Islet precursor cell (in vitro differentiated cells): ENCODE data around the gene SOWAHA.
"Not testable (repeated sequence)": the region's sequence is repeated elsewhere in the genome, so short reads cannot be mapped to it uniquely, and the experiment has no call there.

Experiments
- DNase-seq: peaks from one replicate; pipeline ENCODE4 v3.0.0-alpha.2; 2018

Gene SOWAHA

GRCh38 chr5:132778129-132778528, 35.0 kb upstream of the SOWAHA start:
- no peak for DNase-seq

DNA sequence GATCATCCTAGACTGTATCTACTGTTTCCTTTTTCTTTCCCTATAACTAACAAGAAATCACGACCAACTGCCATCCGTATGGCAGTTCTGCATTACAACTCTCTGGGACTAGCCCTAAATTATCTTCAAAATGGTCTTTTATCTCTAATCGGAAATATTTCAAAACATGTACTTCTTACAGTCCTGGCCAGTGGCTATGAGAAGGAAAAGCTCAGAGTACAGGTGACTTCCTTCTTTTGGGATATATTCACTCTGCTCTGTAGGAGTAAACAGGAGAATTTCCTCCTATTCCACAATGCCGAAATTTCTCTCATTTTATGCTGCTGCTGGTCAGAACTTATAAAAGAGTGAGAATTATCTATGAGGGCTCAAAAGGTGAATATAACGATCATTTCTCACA, 34.2 kb upstream of the SOWAHA start:
- DNase-seq = no peak

- peak; percentile 22 for DNase-seq
Observed at GRCh38 chr5:132779961-132780360, 33.1 kb upstream of the SOWAHA start.

GRCh38 chr5:132780577-132780976, 32.5 kb upstream of the SOWAHA start:
- no peak for DNase-seq

DNA sequence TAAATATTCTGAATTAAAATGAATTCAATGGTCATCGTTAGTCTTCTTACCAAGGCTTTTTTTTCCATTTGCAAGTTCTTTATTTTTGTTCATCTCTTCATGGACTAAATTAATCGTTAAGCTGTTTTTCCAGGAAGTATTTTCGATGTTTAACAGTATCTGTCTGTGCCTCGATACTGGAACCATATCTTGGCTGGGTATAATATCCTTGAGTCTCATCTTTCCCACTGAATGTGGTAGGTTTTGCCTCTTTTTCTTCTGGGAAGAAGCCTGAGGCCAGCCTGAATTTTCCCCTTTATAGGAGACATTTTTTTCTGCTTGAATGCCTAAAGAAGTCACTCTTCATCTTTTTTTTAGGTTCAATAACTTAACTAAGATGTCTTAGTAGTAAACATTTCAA, 32.1 kb upstream of the SOWAHA start:
- no peak for DNase-seq

DNA sequence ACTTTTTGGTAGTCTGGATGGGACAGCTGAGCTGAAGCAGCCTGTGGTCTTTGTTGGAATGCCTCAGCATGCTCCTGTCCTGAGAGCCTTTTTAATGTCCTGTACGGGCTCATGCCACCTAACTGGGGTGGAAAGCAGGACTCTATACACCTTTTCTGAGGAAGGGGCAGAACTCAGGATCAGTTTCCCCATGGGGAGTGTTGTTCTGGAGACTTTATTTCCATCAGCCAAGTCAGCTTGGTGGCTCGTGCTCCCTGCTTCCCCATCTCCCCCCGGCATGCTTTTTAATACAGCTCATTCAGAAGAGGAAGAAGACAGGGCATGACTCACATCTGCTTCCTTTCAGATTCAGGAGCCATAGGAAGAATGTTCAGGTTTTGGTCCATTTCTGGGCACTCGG, 31.0 kb upstream of the SOWAHA start:
- DNase-seq = peak; percentile 60

DNA sequence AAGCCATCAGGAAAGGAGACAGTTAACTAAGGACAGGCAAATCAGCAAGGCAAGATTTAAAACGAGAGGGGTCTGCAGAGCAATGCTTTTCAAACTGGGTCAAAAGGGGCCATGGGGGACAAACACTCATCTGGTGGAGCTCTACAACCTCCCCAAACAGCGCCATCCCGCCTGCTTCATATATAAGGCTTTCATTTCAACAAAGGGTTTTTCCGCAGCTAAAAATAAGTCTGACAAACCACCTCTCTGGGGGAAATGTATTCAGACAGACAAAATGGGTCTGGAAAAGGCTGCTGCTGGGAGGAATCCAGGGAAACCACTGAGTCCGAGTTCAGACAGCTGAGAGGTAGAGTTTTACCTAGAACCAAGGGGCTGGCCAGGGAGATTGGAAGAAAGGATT, 27.7 kb upstream of the SOWAHA start:
- peak; percentile 28 for DNase-seq

- DNase-seq = peak; percentile 18
Observed at GRCh38 chr5:132785864-132786263, 27.2 kb upstream of the SOWAHA start.

- no peak for DNase-seq
Observed at GRCh38 chr5:132787076-132787475, 26.0 kb upstream of the SOWAHA start.

- DNase-seq = peak; percentile 77
Observed at GRCh38 chr5:132788508-132788907, 24.6 kb upstream of the SOWAHA start.

GRCh38 chr5:132788990-132789886, 23.9 kb upstream of the SOWAHA start:
- peak; percentile 54 for DNase-seq

DNA sequence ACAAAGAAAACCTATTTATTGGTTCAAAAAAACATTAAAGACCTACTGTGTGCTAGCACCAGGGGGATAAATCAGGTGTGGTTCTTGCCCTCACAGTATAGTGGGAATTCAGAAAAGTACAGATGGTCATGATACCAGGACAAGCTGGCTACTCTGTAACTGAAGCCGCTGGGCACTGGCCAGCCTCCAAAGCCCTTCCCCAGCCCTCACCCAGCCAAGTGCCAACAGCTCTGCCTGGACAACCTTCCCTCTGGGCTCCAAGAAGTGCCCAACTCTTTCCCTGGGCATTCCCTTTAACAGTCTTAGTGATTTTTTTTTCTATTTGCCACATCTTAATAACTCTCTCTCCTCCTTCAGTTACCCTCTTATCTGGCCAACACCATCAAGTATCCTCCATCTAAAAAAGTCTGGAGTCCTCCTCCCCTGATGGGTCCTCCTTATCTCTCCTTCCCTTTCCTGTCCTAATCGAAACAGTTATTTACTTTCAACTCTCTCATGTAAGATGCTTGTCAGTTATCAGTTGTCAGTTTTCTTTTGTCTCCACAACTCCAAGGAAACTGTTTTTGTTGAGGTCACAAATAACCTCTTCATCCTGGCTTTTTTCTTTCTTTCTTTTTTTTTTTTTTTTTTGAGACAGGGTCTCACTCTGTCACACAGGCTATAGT, 22.8 kb upstream of the SOWAHA start:
- peak; percentile 23 for DNase-seq

- DNase-seq = no peak
Observed at GRCh38 chr5:132791026-132791425, 22.1 kb upstream of the SOWAHA start.

- DNase-seq = peak; percentile 24
Observed at GRCh38 chr5:132797651-132798050, 15.5 kb upstream of the SOWAHA start.

DNA sequence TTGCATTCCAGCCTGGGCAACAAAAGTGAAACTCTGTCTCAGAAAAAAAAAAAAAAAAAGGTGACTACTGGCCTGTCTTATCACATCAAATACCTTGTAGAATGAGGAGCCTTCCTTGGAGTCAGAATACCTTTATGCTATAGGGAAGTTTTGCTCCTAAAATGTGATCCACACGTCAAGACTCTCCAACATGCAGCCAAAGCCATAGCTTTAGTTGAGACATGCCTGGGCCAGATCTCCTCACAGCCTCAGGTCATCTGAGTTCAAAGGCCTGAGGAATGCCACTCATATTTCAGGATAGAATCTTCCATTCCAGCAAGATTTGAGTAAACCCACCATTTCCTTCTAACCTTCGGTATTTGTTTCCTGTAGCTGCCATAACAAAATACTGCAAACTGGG, 13.7 kb upstream of the SOWAHA start:
- DNase-seq = peak; percentile 64

- DNase-seq = peak; percentile 19
Observed at GRCh38 chr5:132800545-132800944, 12.6 kb upstream of the SOWAHA start.

DNA sequence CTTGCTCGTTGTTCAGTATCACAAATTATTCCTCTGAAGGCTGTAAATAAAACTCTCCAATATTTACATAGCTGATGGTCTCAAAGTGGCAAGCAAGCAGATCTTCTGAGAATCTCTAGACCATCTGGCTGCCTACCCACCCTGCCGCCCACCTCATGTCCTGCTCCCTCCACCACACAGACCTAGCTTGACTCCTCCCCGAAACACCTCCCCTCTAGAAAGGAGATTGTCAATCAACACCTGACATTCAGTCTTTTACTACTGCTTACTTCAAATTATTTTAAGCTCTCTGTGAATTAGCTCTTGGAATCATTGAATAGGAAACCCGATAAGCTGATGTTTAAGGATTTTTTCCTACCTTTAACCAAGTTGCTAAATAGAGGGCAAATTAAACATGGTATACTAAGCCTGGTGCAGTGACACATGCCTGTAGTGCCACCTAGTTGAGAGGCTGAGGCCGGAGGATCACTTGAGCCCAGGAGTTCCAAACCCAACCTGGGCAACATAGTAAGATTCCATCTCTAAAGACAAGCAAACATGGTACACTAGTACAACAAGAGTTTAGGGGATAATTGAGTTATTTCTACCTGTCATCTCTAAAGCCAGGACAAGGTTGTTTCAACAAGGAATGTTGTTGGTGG, 10.9 kb upstream of the SOWAHA start:
- DNase-seq = peak; percentile 37

DNA sequence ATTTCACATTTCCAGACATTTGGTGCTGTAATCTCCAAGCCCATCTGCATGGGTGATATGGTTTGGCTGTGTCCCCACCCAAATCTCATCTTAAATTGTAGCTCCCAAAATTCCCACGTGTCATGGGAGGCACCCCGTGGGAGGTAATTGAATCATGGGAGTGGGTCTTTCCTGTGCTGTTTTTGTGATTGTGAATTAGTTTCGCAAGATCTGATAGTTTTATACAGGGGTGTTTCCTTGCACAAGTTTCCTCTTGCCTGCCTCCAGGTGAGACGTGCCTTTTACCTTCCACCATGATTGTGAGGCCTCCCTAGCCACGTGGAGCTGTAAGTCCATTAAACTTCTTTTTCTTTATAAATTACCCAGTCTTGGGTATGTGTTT, 10.4 kb upstream of the SOWAHA start:
- peak; percentile 17 for DNase-seq

GRCh38 chr5:132804219-132804618, 8.9 kb upstream of the SOWAHA start:
- DNase-seq = not testable (repeated sequence)

- DNase-seq = not testable (repeated sequence)
Observed at GRCh38 chr5:132805872-132806271, 7.2 kb upstream of the SOWAHA start.

DNA sequence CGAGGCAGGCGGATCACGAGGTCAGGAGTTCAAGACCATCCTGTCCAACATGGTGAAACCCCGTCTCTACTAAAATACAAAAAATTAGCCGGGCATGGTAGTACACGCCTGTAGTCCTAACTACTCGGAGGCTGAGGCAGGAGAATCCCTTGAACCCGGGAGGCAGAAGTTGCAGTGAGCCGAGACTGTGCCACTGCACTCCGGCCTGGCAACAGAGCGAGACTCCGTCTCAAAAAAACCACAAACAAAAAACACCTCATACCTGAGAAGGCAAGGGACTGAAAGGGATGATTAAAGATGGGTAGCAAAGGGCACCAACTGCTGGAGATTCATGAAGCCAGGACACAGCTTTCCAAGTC, 6.3 kb upstream of the SOWAHA start:
- not testable (repeated sequence) for DNase-seq

GRCh38 chr5:132807163-132807838, 5.8 kb upstream of the SOWAHA start:
- DNase-seq = peak; percentile 89

GRCh38 chr5:132808448-132808847, 4.7 kb upstream of the SOWAHA start:
- no peak for DNase-seq
